HCT116 (cell line): ENCODE results near the gene AP3B1. TPM values are rescaled to one million over a fixed set of nuclear protein-coding genes. Genes with fewer than 3 reads are reported as not detected.
"Not testable (repeated sequence)": the region's sequence is repeated elsewhere in the genome, so short reads cannot be mapped to it uniquely, and the experiment has no call there.

Source experiments
- ATAC-seq: fragments of 200-7000 bp; cut with Tn5 transposase; 2 replicates; pipeline ENCODE4 v1.9.1; 2020; ENCODE audit warnings: mild to moderate bottlenecking, moderate library complexity
- BruUV-seq: library from RNA; stranded (reverse); fragments of 400-500 nt; replicated peaks from 2 replicates; lab custom pipeline; 2021; lab: Mats Ljungman, UMichigan
- CTCF ChIA-PET: fragments of 300-600 bp; sonication (Branson Sonifier 250); formaldehyde crosslinking; loops from one replicate; lab custom pipeline; 2021; ENCODE audit warnings: antibody characterized with exemption; lab: Charles Lee
- POLR2A ChIA-PET: fragments of 300-600, 350-600 bp; sonication (Branson Sonifier 250); formaldehyde crosslinking; loops from one replicate; lab custom pipeline; 2021; ENCODE audit warnings: antibody characterized with exemption; lab: Charles Lee
- RAD21 ChIA-PET, 2 experiments: fragments of 300-600 bp; sonication (Branson Sonifier 250); formaldehyde crosslinking; loops; one replicate each; lab custom pipeline; 2023; ENCODE audit warnings: low total read pairs in 2 of 2; ENCODE audit not compliant: uncharacterized antibody in 2 of 2, unreplicated experiment in 2 of 2, low non-redundant PET in 1 of 2; lab: Charles Lee
- DNase-seq: peaks from one replicate; pipeline ENCODE4 v3.0.0-alpha.2; 2010; ENCODE audit warnings: low read depth, low spot score
- H2AFZ ChIP-seq: fragments of 200-600 bp; shearing (Covaris generic), sonication (generic); 2 replicates; pipeline ENCODE4 v1.6.1; 2017; ENCODE audit warnings: low read depth, mixed run types, mixed read lengths, antibody characterized with exemption, low read length; ENCODE audit not compliant: poor library complexity, severe bottlenecking
- H3K27ac ChIP-seq: 2 replicates; pipeline ENCODE4 v1.5.1; 2012; ENCODE audit warnings: low read depth, low read length
- H3K27me3 ChIP-seq: fragments of 200-600 bp; sonication (generic); 2 replicates; pipeline ENCODE4 v1.6.1; 2016; ENCODE audit warnings: mixed run types, low read length, mixed read lengths; ENCODE audit not compliant: insufficient read depth
- H3K36me3 ChIP-seq, 2 experiments: fragments of 200-500 bp in 1 of 2; fragments of 200-600 bp in 1 of 2; sonication (Bioruptor generic) in 1 of 2; sonication (generic) in 1 of 2; 2 replicates each; pipeline versions ENCODE4 v1.5.1 to v1.6.1; 2014 to 2016; ENCODE audit warnings: low read length in 2 of 2, inconsistent platforms in 1 of 2, mixed read lengths in 1 of 2, mixed run types in 1 of 2; ENCODE audit not compliant: insufficient read depth in 2 of 2, control insufficient read depth in 1 of 2
- H3K4me1 ChIP-seq, 2 experiments: fragments of 200-600 bp in 1 of 2; sonication (generic) in 1 of 2; 2 replicates each; pipeline versions ENCODE4 v1.5.1 to v1.6.1; 2012 to 2017; ENCODE audit warnings: low read length in 2 of 2, inconsistent platforms in 1 of 2, mild to moderate bottlenecking in 1 of 2, mixed read lengths in 1 of 2, mixed run types in 1 of 2, moderate library complexity in 1 of 2; ENCODE audit not compliant: insufficient read depth in 2 of 2, control insufficient read depth in 1 of 2
- H3K4me2 ChIP-seq: fragments of 200-600 bp; sonication (generic); 2 replicates; pipeline ENCODE4 v1.6.1; 2017; ENCODE audit warnings: mixed run types, low read length, mixed read lengths
- H3K4me3 ChIP-seq, 2 experiments: fragments of 200-600 bp in 1 of 2; sonication (generic) in 1 of 2; replicated peaks in 1 of 2; 2 replicates each; pipeline ENCODE4 v1.5.1; 2011 to 2016; ENCODE audit warnings: low read length in 2 of 2, control low read depth in 1 of 2, low read depth in 1 of 2, mild to moderate bottlenecking in 1 of 2, mixed read lengths in 1 of 2, mixed run types in 1 of 2
- H3K79me2 ChIP-seq: fragments of 200-600 bp; sonication (generic); 2 replicates; pipeline ENCODE4 v1.6.1; 2017; ENCODE audit warnings: mild to moderate bottlenecking, mixed run types, low read length, moderate library complexity, mixed read lengths; ENCODE audit not compliant: insufficient read depth
- H3K9ac ChIP-seq: fragments of 200-600 bp; sonication (generic); 2 replicates; pipeline ENCODE4 v1.6.1; 2016; ENCODE audit warnings: low read length, mixed read lengths
- H3K9me2 ChIP-seq: fragments of 200-600 bp; sonication (generic), shearing (Covaris generic); 2 replicates; pipeline ENCODE4 v1.6.1; 2017; ENCODE audit warnings: mixed run types, mild to moderate bottlenecking, moderate library complexity; ENCODE audit not compliant: insufficient read depth
- H3K9me3 ChIP-seq, 2 experiments: fragments of 200-500 bp in 1 of 2; fragments of 200-600 bp in 1 of 2; sonication (Bioruptor generic) in 1 of 2; sonication (generic) in 1 of 2; 2 replicates each; pipeline ENCODE4 v1.6.1; 2014 to 2017; ENCODE audit warnings: low read length in 2 of 2, mixed read lengths in 2 of 2, inconsistent platforms in 1 of 2, low read depth in 1 of 2, mild to moderate bottlenecking in 1 of 2, mixed run types in 1 of 2, moderate library complexity in 1 of 2; ENCODE audit not compliant: control insufficient read depth in 1 of 2, insufficient read depth in 1 of 2
- H4K20me1 ChIP-seq: fragments of 200-600 bp; sonication (generic), shearing (Covaris generic); 2 replicates; pipeline ENCODE4 v1.6.1; 2017; ENCODE audit warnings: mixed run types, mild to moderate bottlenecking, moderate library complexity; ENCODE audit not compliant: insufficient read depth
- EZH2 ChIP-seq: fragments of 200-600 bp; sonication (generic); IDR thresholded peaks from 2 replicates; pipeline ENCODE4 v1.6.1; 2017; ENCODE audit warnings: antibody characterized with exemption, mixed run types
- REST ChIP-seq: IDR thresholded peaks from 2 replicates; pipeline ENCODE4 v1.6.1; 2012; ENCODE audit warnings: low read depth
- SRF ChIP-seq: IDR thresholded peaks from 2 replicates; pipeline ENCODE4 v1.6.1; 2012; ENCODE audit warnings: low read depth
- ZBTB33 ChIP-seq: IDR thresholded peaks from 2 replicates; pipeline ENCODE4 v1.6.1; 2011; ENCODE audit warnings: mild to moderate bottlenecking, low read length, moderate library complexity; ENCODE audit not compliant: insufficient replicate concordance; ENCODE audit errors: extremely low read depth
- intact Hi-C: fragments of 100-400 bp; cut with micrococcal nuclease; formaldehyde crosslinking; loops from 2 replicates; pipeline ENCODE4 v1.10.0; 2022
- total RNA-seq: library from RNA; stranded (reverse); gene quantifications from one replicate; pipeline ENCODE4 v1.2.1, GENCODE V29; 2021; ENCODE audit not compliant: unreplicated experiment

The AP3B1 gene
- total RNA-seq, 1 experiment from 2014 or later = 54.5 TPM

- H3K79me2 ChIP-seq, H2AFZ ChIP-seq, H4K20me1 ChIP-seq, H3K27ac ChIP-seq, H3K36me3 ChIP-seq, DNase-seq, POLR2A ChIA-PET, ATAC-seq, H3K27me3 ChIP-seq, BruUV-seq, intact Hi-C loops, H3K4me3 ChIP-seq, RAD21 ChIA-PET, H3K4me1 ChIP-seq, H3K9me2 ChIP-seq, H3K9ac ChIP-seq, H3K4me2 ChIP-seq, CTCF ChIA-PET, H3K9me3 ChIP-seq: not testable (repeated sequence)
Observed at GRCh38 chr5:78188681-78189080, 105.8 kb downstream of the AP3B1 start.

GRCh38 chr5:78187172-78187571 is 107.3 kb downstream of the AP3B1 start:
- RAD21 ChIA-PET = no interaction called here
- POLR2A ChIA-PET = no interaction called here
- Histone ChIP-seq H2AFZ (no peak overlapping the region), H3K4me3 (no peak overlapping the region), H3K79me2 (no peaks in the 10 kb centered on the region; the same call in 1 of the 2 replicates), H3K9me3 (no peaks in the 10 kb centered on the region), H3K9me2 (no peaks in the 10 kb centered on the region), H3K9ac (no peak overlapping the region), H3K27me3 (no peaks in the 10 kb centered on the region), H3K4me2 (no peak overlapping the region), H3K36me3 (no peaks in the 10 kb centered on the region), H3K27ac (no peak overlapping the region), H4K20me1 (no peaks in the 10 kb centered on the region), H3K4me1 (no peaks in the 10 kb centered on the region; a peak in 1 of 4 replicates)
- TF ChIP-seq ZBTB33 (no peak), EZH2 (no peak), REST (no peak), SRF (no peak)
- intact Hi-C loops = no loop called here
- BruUV-seq = no TSS peak
- CTCF ChIA-PET = no interaction called here
- no peak for ATAC-seq
- no peak for DNase-seq
